OCI-LY7 (cell line): ENCODE data around the gene S1PR1.

Experiments used
- CTCF ChIP-seq: fragments of 200-600 bp; sonication (generic); conservative IDR thresholded peaks from 2 replicates; pipeline ENCODE4 v1.5.1; 2014; ENCODE audit warnings: mild to moderate bottlenecking, antibody characterized with exemption, low read length, moderate library complexity, mixed read lengths
- EZH2phosphoT487 ChIP-seq: fragments of 200-600 bp; sonication (generic); IDR thresholded peaks from 2 replicates; pipeline ENCODE4 v1.6.1; 2018; ENCODE audit warnings: low read depth, borderline replicate concordance, mild to moderate bottlenecking, mixed run types, antibody characterized with exemption, low read length, moderate library complexity, mixed read lengths

GRCh38 chr1:101264697-101265096, 27.9 kb downstream of the S1PR1 start:
- TF ChIP-seq CTCF (no peak), EZH2phosphoT487 (no peak)
